SU-DHL-6 (cell line): ENCODE measurements around the gene MSH2.

ENCODE experiments used
- H2AFZ ChIP-seq: fragments of 200-600 bp; sonication (generic); 2 replicates; pipeline ENCODE4 v1.6.1; 2014; ENCODE audit warnings: low read depth, mild to moderate bottlenecking, moderate library complexity, mixed read lengths, antibody characterized with exemption, low read length; ENCODE audit not compliant: severe bottlenecking
- H3F3A ChIP-seq: fragments of 200-600 bp; shearing (Covaris generic); 2 replicates; pipeline ENCODE4 v1.6.0; 2016; ENCODE audit warnings: antibody characterized with exemption, mild to moderate bottlenecking; ENCODE audit not compliant: insufficient read depth
- H3K27ac ChIP-seq: fragments of 200-600 bp; sonication (generic); 2 replicates; pipeline ENCODE4 v1.5.1; 2016; ENCODE audit warnings: low read depth, mild to moderate bottlenecking, low read length, moderate library complexity, mixed read lengths
- H3K27me3 ChIP-seq: fragments of 200-600 bp; sonication (generic), shearing (Covaris generic); 2 replicates; pipeline ENCODE4 v1.6.0; 2014; ENCODE audit warnings: mild to moderate bottlenecking, low read length
- H3K36me3 ChIP-seq: fragments of 200-600 bp; sonication (generic); 2 replicates; pipeline ENCODE4 v1.6.1; 2014; ENCODE audit warnings: mild to moderate bottlenecking, low read length, mixed read lengths
- H3K4me2 ChIP-seq: fragments of 300-600, 200-600 bp; shearing (Covaris generic), sonication (generic); 2 replicates; pipeline ENCODE4 v1.6.0; 2014; ENCODE audit warnings: low read length, low read depth, mild to moderate bottlenecking; ENCODE audit not compliant: poor library complexity, severe bottlenecking
- H3K4me3 ChIP-seq: fragments of 200-600 bp; sonication (generic); 2 replicates; pipeline ENCODE4 v1.5.1; 2014; ENCODE audit warnings: antibody characterized with exemption, low read length, mild to moderate bottlenecking, mixed read lengths; ENCODE audit not compliant: insufficient read depth, poor library complexity, severe bottlenecking
- H3K79me2 ChIP-seq: fragments of 200-600 bp; sonication (generic); 2 replicates; pipeline ENCODE4 v1.6.1; 2014; ENCODE audit warnings: mild to moderate bottlenecking, low read length, moderate library complexity; ENCODE audit not compliant: insufficient read depth
- H3K9ac ChIP-seq: fragments of 200-600 bp; sonication (generic); 2 replicates; pipeline ENCODE4 v1.7.0; 2014; ENCODE audit warnings: mild to moderate bottlenecking, low read length
- H3K9me2 ChIP-seq: fragments of 200-600 bp; sonication (generic); replicated peaks from 2 replicates; pipeline ENCODE4 v1.6.1; 2014; ENCODE audit warnings: low read length; ENCODE audit not compliant: insufficient read depth
- H3K9me3 ChIP-seq: fragments of 200-600 bp; sonication (generic); 2 replicates; pipeline ENCODE4 v1.6.1; 2014; ENCODE audit warnings: low read length, mixed read lengths; ENCODE audit not compliant: insufficient read depth
- H4K20me1 ChIP-seq: fragments of 200-600 bp; sonication (generic); 2 replicates; pipeline ENCODE4 v1.6.1; 2014; ENCODE audit warnings: low read depth, mild to moderate bottlenecking, antibody characterized with exemption, low read length, moderate library complexity, mixed read lengths
- CTCF ChIP-seq: fragments of 200-600 bp; sonication (generic); IDR thresholded peaks from one replicate; pipeline ENCODE4 v1.5.1; 2017; ENCODE audit warnings: antibody characterized with exemption, mild to moderate bottlenecking, low read length, moderate library complexity; ENCODE audit not compliant: insufficient read depth, poor library complexity, severe bottlenecking
- EZH2phosphoT487 ChIP-seq: fragments of 200-600 bp; sonication (generic), shearing (Covaris generic); conservative IDR thresholded peaks from 2 replicates; pipeline ENCODE4 v1.6.1; 2018; ENCODE audit warnings: mild to moderate bottlenecking, antibody characterized with exemption, low read length, moderate library complexity, mixed read lengths

MSH2 gene

GRCh38 chr2:47508080-47508479, 105.1 kb downstream of the MSH2 start:
- no peaks in the 10 kb centered on the region for H3K79me2 ChIP-seq
- peaks cover 5% of the 10 kb centered on the region; the same call in 1 of the 2 replicates for H3F3A ChIP-seq
- H3K4me3 ChIP-seq, result no peak overlapping the region
- no peaks in the 10 kb centered on the region for H3K27me3 ChIP-seq
- peaks cover 13% of the 10 kb centered on the region; the same call in 1 of the 2 replicates for H3K9me3 ChIP-seq
- TF ChIP-seq CTCF, result no peak
- no peak for TF ChIP-seq EZH2phosphoT487
- H3K4me2 ChIP-seq, result no peak overlapping the region
- H3K36me3 ChIP-seq, result peaks cover 7% of the 10 kb centered on the region; the same call in 1 of the 2 replicates
- H2AFZ ChIP-seq, result no peak overlapping the region
- no peaks in the 10 kb centered on the region for H4K20me1 ChIP-seq
- no peak overlapping the region for H3K27ac ChIP-seq
- no peaks in the 10 kb centered on the region for H3K9me2 ChIP-seq
- no peak overlapping the region for H3K9ac ChIP-seq

- peaks cover 7% of the 10 kb centered on the region; the same call in 1 of the 2 replicates for H3K36me3 ChIP-seq
- TF ChIP-seq CTCF, result no peak
- TF ChIP-seq EZH2phosphoT487, result no peak
- H3F3A ChIP-seq, result no peaks in the 10 kb centered on the region
- H3K79me2 ChIP-seq, result no peaks in the 10 kb centered on the region
- no peak overlapping the region for H3K4me3 ChIP-seq
- no peak overlapping the region for H3K4me2 ChIP-seq
- peaks cover 13% of the 10 kb centered on the region; the same call in 1 of the 2 replicates for H3K9me3 ChIP-seq
- H3K9me2 ChIP-seq, result no peaks in the 10 kb centered on the region
- no peaks in the 10 kb centered on the region for H4K20me1 ChIP-seq
- H3K27me3 ChIP-seq, result no peaks in the 10 kb centered on the region
- no peak overlapping the region for H3K27ac ChIP-seq
- H3K9ac ChIP-seq, result no peak overlapping the region
- H2AFZ ChIP-seq, result no peak overlapping the region
These were observed 105.7 kb downstream of the MSH2 start for GRCh38 chr2:47508641-47509040.

GRCh38 chr2:47509250-47509649, 106.3 kb downstream of the MSH2 start:
- Histone ChIP-seq H3K79me2 (no peaks in the 10 kb centered on the region), H4K20me1 (no peaks in the 10 kb centered on the region), H3F3A (no peaks in the 10 kb centered on the region), H2AFZ (no peak overlapping the region), H3K9me2 (no peaks in the 10 kb centered on the region), H3K9me3 (peaks cover 13% of the 10 kb centered on the region; the same call in 1 of the 2 replicates), H3K27me3 (no peaks in the 10 kb centered on the region), H3K4me2 (no peak overlapping the region), H3K4me3 (no peak overlapping the region), H3K27ac (no peak overlapping the region), H3K36me3 (peaks cover 7% of the 10 kb centered on the region; the same call in 1 of the 2 replicates), H3K9ac (no peak overlapping the region)
- TF ChIP-seq EZH2phosphoT487 (no peak), CTCF (no peak)
